ENCODE measurements around the gene USP35.

DNA sequence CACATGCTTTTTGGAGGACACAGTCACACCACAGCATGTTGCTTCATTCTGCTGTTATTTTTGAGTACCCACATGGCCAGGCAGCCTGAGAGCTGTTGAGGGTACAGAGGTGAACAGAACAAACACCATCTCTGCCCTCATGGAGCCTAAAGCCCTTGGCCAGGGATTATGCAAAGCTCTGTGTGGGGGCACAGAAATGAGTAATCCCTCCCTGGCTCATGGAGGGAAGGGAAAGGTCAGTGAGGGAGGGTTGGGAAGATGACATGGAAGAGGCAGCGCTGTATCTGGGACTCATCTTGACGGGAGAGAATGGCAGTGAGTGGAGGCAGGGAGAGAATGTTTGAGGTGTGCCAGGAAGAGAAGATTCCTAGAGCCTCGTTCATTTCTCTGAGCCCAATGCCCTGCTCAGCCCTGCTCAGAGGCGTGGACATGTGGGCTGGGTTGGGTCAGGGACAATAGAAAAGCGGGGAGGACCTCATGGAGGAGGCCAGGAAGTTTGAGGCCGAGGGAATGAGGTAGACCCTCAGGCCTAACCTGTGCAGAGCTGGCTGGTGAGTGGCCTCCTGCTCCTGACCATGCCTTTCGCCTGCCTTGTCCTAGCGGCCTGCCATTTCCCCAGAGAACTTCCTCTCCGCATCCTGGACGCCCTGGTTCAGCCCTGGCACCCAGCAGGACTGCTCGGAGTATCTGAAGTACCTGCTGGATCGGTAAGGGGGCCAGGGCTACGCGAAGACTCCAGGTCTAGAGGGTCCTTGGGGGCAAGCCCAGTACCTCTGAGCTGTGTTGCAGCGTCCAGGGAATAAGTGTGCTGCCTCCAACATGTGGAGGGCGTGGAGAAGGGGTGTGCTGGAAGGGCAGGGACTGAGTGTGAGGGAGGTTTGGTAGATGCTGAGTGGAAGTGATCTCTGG lies 19.8 kb downstream of the USP35 start:
- TF ChIP-seq CTCF (IDR thresholded peaks at IDR 0.05) (no peak), POLR2A (IDR thresholded peaks at IDR 0.05) (no peak)
